Adrenal gland (tissue), 12 donors: Measurements from ENCODE around the gene SLC25A24. TPM values are rescaled to one million over a fixed set of nuclear protein-coding genes. Genes with fewer than 3 reads are reported as not detected.

Experiments
- DNase-seq, 7 donors: peaks; one replicate each; pipeline ENCODE4 v3.0.0-alpha.2; 2019 to 2020
- H3K27ac ChIP-seq, 5 donors: fragments of 200-600 bp; sonication (generic) in 4 of 5; 1 replicate in 3 of 5; 2 replicates in 2 of 5; pipeline versions ENCODE4 v1.5.1 to v1.8.0; 2016 to 2020; ENCODE audit warnings: mild to moderate bottlenecking in 1 of 5
- H3K27me3 ChIP-seq: fragments of 200-600 bp; 2 replicates; pipeline ENCODE4 v1.8.0; 2021
- H3K36me3 ChIP-seq, 2 donors: fragments of 200-600 bp; replicated peaks in 1 of 2; 1 replicate in 1 of 2; 2 replicates in 1 of 2; pipeline versions ENCODE4 v1.5.1 to v1.8.0; 2018 to 2022
- H3K4me1 ChIP-seq, 2 donors: fragments of 200-600 bp; replicated peaks in 1 of 2; 1 replicate in 1 of 2; 2 replicates in 1 of 2; pipeline versions ENCODE4 v1.5.1 to v1.8.0; 2018 to 2021
- H3K4me3 ChIP-seq, 4 donors: fragments of 200-600 bp; sonication (generic) in 3 of 4; one replicate each; pipeline ENCODE4 v1.5.1; 2016 to 2018
- H3K9me3 ChIP-seq, 3 donors: fragments of 200-600 bp; sonication (generic) in 1 of 3; replicated peaks in 1 of 3; 1 replicate in 2 of 3; 2 replicates in 1 of 3; pipeline versions ENCODE4 v1.5.1 to v1.8.0; 2016 to 2021
- POLR2A ChIP-seq, 2 donors: fragments of 450-650 bp; IDR thresholded peaks; one replicate each; pipeline ENCODE4 v1.6.1; 2017; ENCODE audit warnings: antibody characterized with exemption in 2 of 2, mild to moderate bottlenecking in 2 of 2, moderate library complexity in 1 of 2
- WGBS, 4 donors: extraction: QIAGEN DNeasy Blood & Tissue Kit in 2 of 4; methylation state at CpG; one replicate each; pipeline versions ENCODE4 v1.1.5 to v1.1.7; 2013 to 2017; 5-methylcytosine and 5-hydroxymethylcytosine counted together
- intact Hi-C, 2 donors: fragments of 100-400 bp; cut with DNase I; formaldehyde crosslinking; loops; one replicate each; pipeline versions ENCODE4 v1.14.1 to v1.15.0; 2022 to 2023
- polyA plus RNA-seq, 3 donors: library from polyadenylated mRNA; stranded (reverse); fragments of 200-250 nt in 2 of 3; fragments of 350-450 nt in 1 of 3; fragmentation: Illumina TruSeq in 1 of 3; extraction: RNeasy Lipid Tissue Mini Kit (QIAGEN cat#74804) in 1 of 3; gene quantifications; one replicate each; pipeline ENCODE4 v1.2.3, GENCODE V29; 2013 to 2014
- total RNA-seq, 9 donors: library from RNA; depleted of rRNA in 4 of 9; stranded (reverse); fragments of >200 nt in 4 of 9; fragments of 120-200 nt in 1 of 9; fragmentation: NEBNext Ultra II Directional in 1 of 9; extraction: Animal tissue kit (Norgen Biotek cat#: 25700) in 1 of 9; gene quantifications; one replicate each; pipeline versions ENCODE4 v1.1.0 to v1.2.4, GENCODE V29; 2013 to 2023
- TF ChIP-seq, protein P1 (sequence below), 6 experiments: fragments of 450-650 bp in 4 of 6; fragments of 200-600 bp in 2 of 6; sonication (generic) in 1 of 6; IDR thresholded peaks; 1 replicate in 5 of 6; 2 replicates in 1 of 6; pipeline versions ENCODE4 v1.5.1 to v1.8.0; 2016 to 2021; ENCODE audit warnings: antibody characterized with exemption in 6 of 6, mild to moderate bottlenecking in 2 of 6, moderate library complexity in 1 of 6
- donor health status: healthy with polysubstance abuse.
- donor health status: Bipolar disorder and iron deficiency.
- donor health status: DM: yes; HTN: yes; CAD: no.
- donor health status: DM: no; HTN: no; CAD: no.
- donor health status: DM: no; HTN: no; CAD: no.
- donor health status: DM: yes; HTN: yes; CAD: no.

Gene SLC25A24
- total and polyA plus RNA-seq, 12 donors: 3.9 to 38.5 (median 27.2) TPM

DNA sequence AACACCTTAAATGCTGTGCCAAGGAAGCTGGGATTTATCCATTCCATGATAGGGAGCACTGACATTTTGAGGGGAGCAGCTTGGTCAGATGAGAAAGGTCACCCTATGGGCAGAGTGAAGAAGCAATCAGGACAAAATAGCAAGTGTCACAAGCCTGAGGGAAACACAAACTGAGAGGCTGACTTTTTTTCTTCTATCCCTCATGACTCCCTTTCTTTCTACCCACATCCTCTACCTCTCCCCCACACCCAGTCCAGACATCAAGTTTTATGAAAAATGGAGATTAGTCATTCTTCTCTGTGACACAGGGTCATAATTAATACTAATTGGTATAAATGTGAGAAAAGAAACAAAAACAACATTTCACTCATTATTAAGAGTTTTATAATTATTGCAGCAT, 103.1 kb downstream of the SLC25A24 start:
- intact Hi-C loops: no loop called here
- no peaks in the 10 kb centered on the region for H3K36me3 ChIP-seq
- TF ChIP-seq POLR2A (IDR thresholded peaks at IDR 0.05): no peak
- TF ChIP-seq, protein P1, sequence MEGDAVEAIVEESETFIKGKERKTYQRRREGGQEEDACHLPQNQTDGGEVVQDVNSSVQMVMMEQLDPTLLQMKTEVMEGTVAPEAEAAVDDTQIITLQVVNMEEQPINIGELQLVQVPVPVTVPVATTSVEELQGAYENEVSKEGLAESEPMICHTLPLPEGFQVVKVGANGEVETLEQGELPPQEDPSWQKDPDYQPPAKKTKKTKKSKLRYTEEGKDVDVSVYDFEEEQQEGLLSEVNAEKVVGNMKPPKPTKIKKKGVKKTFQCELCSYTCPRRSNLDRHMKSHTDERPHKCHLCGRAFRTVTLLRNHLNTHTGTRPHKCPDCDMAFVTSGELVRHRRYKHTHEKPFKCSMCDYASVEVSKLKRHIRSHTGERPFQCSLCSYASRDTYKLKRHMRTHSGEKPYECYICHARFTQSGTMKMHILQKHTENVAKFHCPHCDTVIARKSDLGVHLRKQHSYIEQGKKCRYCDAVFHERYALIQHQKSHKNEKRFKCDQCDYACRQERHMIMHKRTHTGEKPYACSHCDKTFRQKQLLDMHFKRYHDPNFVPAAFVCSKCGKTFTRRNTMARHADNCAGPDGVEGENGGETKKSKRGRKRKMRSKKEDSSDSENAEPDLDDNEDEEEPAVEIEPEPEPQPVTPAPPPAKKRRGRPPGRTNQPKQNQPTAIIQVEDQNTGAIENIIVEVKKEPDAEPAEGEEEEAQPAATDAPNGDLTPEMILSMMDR (IDR thresholded peaks at IDR 0.05): no peak
- no peak overlapping the region for H3K4me3 ChIP-seq
- H3K9me3 ChIP-seq: no peaks in the 10 kb centered on the region
- no peaks in the 10 kb centered on the region for H3K4me1 ChIP-seq
- no peak for DNase-seq
- H3K27ac ChIP-seq: no peak overlapping the region
- no peaks in the 10 kb centered on the region for H3K27me3 ChIP-seq

- intact Hi-C loops: no loop called here
- Histone ChIP-seq H3K4me1 (no peaks in the 10 kb centered on the region), H3K9me3 (no peaks in the 10 kb centered on the region), H3K27me3 (no peaks in the 10 kb centered on the region), H3K36me3 (no peaks in the 10 kb centered on the region), H3K4me3 (no peak overlapping the region), H3K27ac (no peak overlapping the region)
- DNase-seq: no peak
- TF ChIP-seq POLR2A (IDR thresholded peaks at IDR 0.05): no peak
- TF ChIP-seq, protein P1 (IDR thresholded peaks at IDR 0.05): no peak
- WGBS, 4 donors: 62 to 73% (median 68%) methylated on average over 4 of the region's 4 CpGs
Measured at GRCh38 chr1:108096089-108096488, 104.1 kb downstream of the SLC25A24 start.

DNA sequence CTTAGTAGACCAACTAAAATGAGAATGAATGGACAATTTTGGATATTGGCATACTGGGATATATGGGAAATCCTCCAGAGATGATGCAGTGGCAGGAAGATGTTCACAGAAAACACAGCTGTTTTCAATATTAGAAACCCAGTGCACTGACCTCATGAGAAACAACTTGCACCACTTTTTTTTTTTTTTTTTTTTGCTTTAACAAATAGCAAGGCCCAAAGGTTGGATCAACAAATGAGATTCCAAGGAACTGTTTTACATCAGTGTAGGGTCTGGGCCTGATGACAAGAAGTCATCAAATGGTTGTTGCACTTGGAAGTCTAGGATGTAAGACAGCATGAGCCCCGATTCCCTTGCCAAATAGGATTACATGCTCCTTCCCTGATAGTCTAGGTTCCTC, 110.7 kb downstream of the SLC25A24 start:
- no peaks in the 10 kb centered on the region for H3K4me1 ChIP-seq
- DNase-seq: no peak
- TF ChIP-seq, protein P1 (IDR thresholded peaks at IDR 0.05): no peak
- no peak for TF ChIP-seq POLR2A (IDR thresholded peaks at IDR 0.05)

GRCh38 chr1:108085628-108086027, 114.5 kb downstream of the SLC25A24 start:
- no peaks in the 10 kb centered on the region for H3K27me3 ChIP-seq
- DNase-seq: no peak
- 76 to 81% (median 80%) methylated on average over 1 of the region's 1 CpG for WGBS, 4 donors
- H3K27ac ChIP-seq: no peak overlapping the region
- intact Hi-C loops: no loop called here
- no peaks in the 10 kb centered on the region for H3K4me1 ChIP-seq
- TF ChIP-seq, protein P1 (IDR thresholded peaks at IDR 0.05): no peak
- TF ChIP-seq POLR2A (IDR thresholded peaks at IDR 0.05): no peak
- H3K4me3 ChIP-seq: no peak overlapping the region
- H3K9me3 ChIP-seq: no peaks in the 10 kb centered on the region
- no peaks in the 10 kb centered on the region for H3K36me3 ChIP-seq

More for the DNA sequence above, 110.7 kb downstream of the SLC25A24 start:
- H3K9me3 ChIP-seq: no peaks in the 10 kb centered on the region
- H3K36me3 ChIP-seq: no peaks in the 10 kb centered on the region
- intact Hi-C loops: no loop called here
- no peak overlapping the region for H3K27ac ChIP-seq
- H3K4me3 ChIP-seq: no peak overlapping the region
- WGBS, 4 donors: 55 to 82% (median 72%) methylated on average over 1 of the region's 1 CpG
- H3K27me3 ChIP-seq: no peaks in the 10 kb centered on the region
